ENCODE measurements around the gene PDE3B. TPM values are rescaled to one million over a fixed set of nuclear protein-coding genes. Genes with fewer than 3 reads are reported as not detected.

PDE3B gene
- total and polyA plus RNA-seq, 2 of the 8 experiments (the other 6 are each of a cell fraction or from before 2014, with no cell fraction given), result 2.7 to 10.9 TPM

DNA sequence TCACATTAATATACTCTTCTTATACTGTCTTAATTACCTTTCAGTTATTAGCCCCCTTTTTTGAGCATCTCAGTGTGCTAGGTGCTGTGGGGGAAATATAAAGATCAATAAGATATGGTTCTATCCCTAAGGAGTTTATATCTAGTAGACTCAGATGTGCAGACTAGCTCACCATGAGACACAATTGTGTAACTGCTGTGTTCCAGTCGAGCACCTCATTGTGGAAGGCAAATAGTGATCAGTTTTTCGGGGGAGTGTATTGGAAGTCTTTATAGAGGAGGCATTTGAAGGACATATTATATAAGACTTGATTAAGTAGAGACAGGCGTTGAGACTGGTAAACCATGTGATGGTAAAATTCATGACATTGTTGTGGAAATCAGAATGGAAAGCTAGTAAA lies 11.8 kb downstream of the PDE3B start:
- Histone ChIP-seq H4K5ac (ENCODE audit: insufficient read length, low read depth, low read length) (no peak overlapping the region), H4K8ac (ENCODE audit: extremely low read depth, insufficient read depth, low read length) (no peak overlapping the region), H3K79me1 (ENCODE audit: low read depth, low read length) (no peaks in the 10 kb centered on the region; the same call in 1 of the 2 replicates), H3K4me3 (ENCODE audit: extremely low read depth in 1 of 4, insufficient read depth in 2 of 4, low read depth in 3 of 4, low read length in 4 of 4) (no peak overlapping the region), H2BK20ac (ENCODE audit: low read length) (no peak overlapping the region), H3K14ac (ENCODE audit: insufficient read length) (no peak overlapping the region), H4K20me1 (replicated peaks in 1 of 2; ENCODE audit: control insufficient read depth in 1 of 2, insufficient read depth in 2 of 2, low read length in 2 of 2) (no peaks in the 10 kb centered on the region), H3K9ac (replicated peaks in 1 of 4; ENCODE audit: extremely low read depth in 1 of 4, low read depth in 3 of 4, low read length in 3 of 4) (no peak overlapping the region), H3K9me3 (ENCODE audit: insufficient read depth in 2 of 2, low read depth in 1 of 2, low read length in 1 of 2) (no peaks in the 10 kb centered on the region), H4K91ac (replicated peaks; ENCODE audit: insufficient read length, low read length) (no peak overlapping the region), H3K79me2 (ENCODE audit: control insufficient read depth in 1 of 2, insufficient read depth in 2 of 2, low read length in 2 of 2) (0 out of 4 replicates have a peak, but pooled peaks cover 0 to 6% of the 10 kb centered on the region in 2 experiments), H3K23ac (ENCODE audit: insufficient read length) (no peak overlapping the region), H3K18ac (ENCODE audit: extremely low read depth, low read length) (no peak overlapping the region), H3K4me1 (replicated peaks in 1 of 4; ENCODE audit: control insufficient read depth in 3 of 4, insufficient read depth in 4 of 4, low read length in 3 of 4) (no peaks in the 10 kb centered on the region), H3K36me3 (ENCODE audit: control insufficient read depth in 2 of 4, insufficient read depth in 4 of 4, low read length in 3 of 4) (no peaks in the 10 kb centered on the region), H3K4me2 (ENCODE audit: insufficient read depth in 1 of 2, low read depth in 2 of 2, low read length in 2 of 2) (no peak overlapping the region), H2BK12ac (ENCODE audit: low read depth, low read length) (no peak overlapping the region), H3K23me2 (ENCODE audit: low read depth, low read length) (no peaks in the 10 kb centered on the region; the same call in 1 of the 2 replicates), H3K27ac (ENCODE audit: low read depth, low read length) (no peak overlapping the region), H2AK5ac (ENCODE audit: low read depth, low read length) (no peak overlapping the region), H2BK120ac (replicated peaks; ENCODE audit: low read depth, low read length) (no peak overlapping the region), H3K56ac (replicated peaks; ENCODE audit: insufficient read length, low read depth, low read length) (no peak overlapping the region), H3K27me3 (replicated peaks in 1 of 4; ENCODE audit: control insufficient read depth in 3 of 4, extremely low read depth in 1 of 4, insufficient read depth in 3 of 4, low read length in 3 of 4) (no peaks in the 10 kb centered on the region), H2BK5ac (ENCODE audit: low read depth, low read length) (no peak overlapping the region), H2BK15ac (ENCODE audit: low read length) (no peak overlapping the region), H3K4ac (replicated peaks; ENCODE audit: insufficient read length, low read depth, low read length) (no peak overlapping the region), H2AFZ (ENCODE audit: low read length) (no peak overlapping the region)
- ChIA-PET POLR2A (ENCODE audit: partially characterized antibody) (interaction anchor here (2.5 kb wide), 1 partner anchor 11 kb away, joined by 9 read pairs; no protein-coding TSS in a partner anchor), CTCF (ENCODE audit: partially characterized antibody) (no interaction called here)
- 87% methylated on average over 3 of the region's 3 CpGs; no CpG with 5 or more reads in 1 of the 2 experiments for WGBS, 2 experiments (ENCODE audit: extremely low coverage in 1 of 2, insufficient coverage in 1 of 2, insufficient read length in 1 of 2, insufficient replicate concordance in 2 of 2, low coverage in 1 of 2, low lambda C conversion rate in 2 of 2, missing lambda C conversion rate in 1 of 2)
- no peak for FAIRE-seq
- no peak for DNase-seq (ENCODE audit: low read depth in 1 of 2, low spot score in 2 of 2)
- TF ChIP-seq, protein P1, sequence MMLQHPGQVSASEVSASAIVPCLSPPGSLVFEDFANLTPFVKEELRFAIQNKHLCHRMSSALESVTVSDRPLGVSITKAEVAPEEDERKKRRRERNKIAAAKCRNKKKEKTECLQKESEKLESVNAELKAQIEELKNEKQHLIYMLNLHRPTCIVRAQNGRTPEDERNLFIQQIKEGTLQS (IDR thresholded peaks at IDR 0.05; ENCODE audit: insufficient read depth, low read depth, low read length), result no peak
- no peak for TF ChIP-seq EZH2 (IDR thresholded peaks at IDR 0.05; ENCODE audit: low read depth, low read length, severe bottlenecking)
- no peak for TF ChIP-seq CREB1 (IDR thresholded peaks at IDR 0.05)
- TF ChIP-seq BCL11A (IDR thresholded peaks at IDR 0.05; ENCODE audit: low read depth in 2 of 2, low read length in 2 of 2), result no peak

Measured in H1 (cell line).